Stimulated activated CD8-positive, alpha-beta memory T cell treated with anti-CD3 and anti-CD28 coated beads, Interleukin-4, amount 100 ng/mL, for 4 hours (primary cell): ENCODE measurements around the gene PLEKHA5.
A peak's percentile ranks its signal among the peaks of the same experiment; 100 is the strongest.

Experiments used
- DNase-seq, 2 donors: peaks; one replicate each; pipeline ENCODE4 v3.0.0-alpha.2; 2020; ENCODE audit warnings: low read depth in 2 of 2, low spot score in 1 of 2

PLEKHA5 gene

GRCh38 chr12:19127270-19127669 lies 2.3 kb upstream of the PLEKHA5 start:
- DNase-seq = no peak

GRCh38 chr12:19128485-19128884 lies 1.0 kb upstream of the PLEKHA5 start:
- DNase-seq = no peak

GRCh38 chr12:19129122-19129485 lies 429 bp upstream of the PLEKHA5 start:
- DNase-seq = no peak

GRCh38 chr12:19130224-19131024 lies 891 bp downstream of the PLEKHA5 start:
- DNase-seq = peak in 1 of 2 donors; percentile 3

GRCh38 chr12:19131025-19131444 lies 1.5 kb downstream of the PLEKHA5 start:
- DNase-seq = no peak

GRCh38 chr12:19138551-19138950 lies 9.0 kb downstream of the PLEKHA5 start:
- DNase-seq = no peak

- DNase-seq = no peak
These were observed 9.4 kb downstream of the PLEKHA5 start for GRCh38 chr12:19138956-19139355.

- no peak for DNase-seq
These were observed 10.2 kb downstream of the PLEKHA5 start for GRCh38 chr12:19139615-19140194.

GRCh38 chr12:19140381-19141236 lies 11.1 kb downstream of the PLEKHA5 start:
- no peak for DNase-seq

- no peak for DNase-seq
These were observed 13.0 kb downstream of the PLEKHA5 start for GRCh38 chr12:19142499-19142898.

GRCh38 chr12:19144287-19144686 lies 14.8 kb downstream of the PLEKHA5 start:
- DNase-seq = no peak

- DNase-seq = no peak
These were observed 15.5 kb downstream of the PLEKHA5 start for GRCh38 chr12:19144985-19145384.

GRCh38 chr12:19148860-19149259 lies 19.3 kb downstream of the PLEKHA5 start:
- no peak for DNase-seq

GRCh38 chr12:19150273-19150900 lies 20.9 kb downstream of the PLEKHA5 start:
- DNase-seq = no peak

- no peak for DNase-seq
These were observed 21.8 kb downstream of the PLEKHA5 start for GRCh38 chr12:19151298-19151697.

GRCh38 chr12:19153396-19153795 lies 23.9 kb downstream of the PLEKHA5 start:
- no peak for DNase-seq

GRCh38 chr12:19154686-19155085 lies 25.2 kb downstream of the PLEKHA5 start:
- no peak for DNase-seq

- DNase-seq = no peak
These were observed 26.6 kb downstream of the PLEKHA5 start for GRCh38 chr12:19155981-19156734.

GRCh38 chr12:19158923-19159322 lies 29.4 kb downstream of the PLEKHA5 start:
- DNase-seq = no peak

- no peak for DNase-seq
These were observed 31.7 kb downstream of the PLEKHA5 start for GRCh38 chr12:19161216-19161615.

GRCh38 chr12:19165451-19165850 lies 35.9 kb downstream of the PLEKHA5 start:
- no peak for DNase-seq
